ENCODE data around the gene NUMB.
"Not testable (repeated sequence)": the region's sequence is repeated elsewhere in the genome, so short reads cannot be mapped to it uniquely, and the experiment has no call there.

Gene NUMB

DNA sequence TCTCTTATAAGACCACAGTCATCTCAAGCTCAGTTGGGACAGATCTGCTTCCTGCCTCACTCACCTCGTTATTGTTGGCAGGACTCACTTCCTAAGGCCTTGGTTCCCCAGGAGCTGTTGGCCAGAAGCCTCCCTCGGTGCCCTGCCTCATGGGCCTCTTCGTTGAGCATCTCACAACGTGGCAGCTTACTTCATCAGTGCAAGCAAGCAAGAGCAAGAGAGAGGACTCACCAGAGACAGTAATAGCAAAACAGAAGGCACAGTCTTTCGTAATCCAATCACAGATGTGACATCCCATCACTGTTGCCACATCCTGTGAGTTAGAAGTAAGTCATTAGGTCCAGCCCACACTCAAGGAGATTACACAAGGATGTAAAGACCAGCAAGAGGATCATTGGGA, 5.1 kb upstream of the NUMB start:
- peak; percentile 57 for DNase-seq

DNA sequence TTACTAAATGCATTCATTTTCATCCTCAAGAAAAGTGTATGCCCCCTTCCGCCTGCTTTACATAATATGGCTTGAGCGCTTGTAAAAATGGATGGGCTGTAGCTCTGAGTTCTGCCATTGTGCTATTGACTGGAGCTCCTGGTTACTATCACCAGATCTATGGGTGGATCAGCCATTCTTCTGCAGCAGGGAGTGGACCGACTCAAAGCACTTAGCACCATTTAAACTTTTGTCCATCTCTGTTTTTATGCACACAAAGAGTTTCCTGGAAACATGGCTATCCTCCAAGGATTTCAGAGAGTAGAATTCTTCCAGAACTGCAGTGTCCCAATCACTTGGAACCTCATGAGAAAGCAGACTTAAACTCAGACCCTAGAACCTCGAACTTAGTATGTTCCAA, 4.5 kb upstream of the NUMB start:
- DNase-seq, result no peak

DNA sequence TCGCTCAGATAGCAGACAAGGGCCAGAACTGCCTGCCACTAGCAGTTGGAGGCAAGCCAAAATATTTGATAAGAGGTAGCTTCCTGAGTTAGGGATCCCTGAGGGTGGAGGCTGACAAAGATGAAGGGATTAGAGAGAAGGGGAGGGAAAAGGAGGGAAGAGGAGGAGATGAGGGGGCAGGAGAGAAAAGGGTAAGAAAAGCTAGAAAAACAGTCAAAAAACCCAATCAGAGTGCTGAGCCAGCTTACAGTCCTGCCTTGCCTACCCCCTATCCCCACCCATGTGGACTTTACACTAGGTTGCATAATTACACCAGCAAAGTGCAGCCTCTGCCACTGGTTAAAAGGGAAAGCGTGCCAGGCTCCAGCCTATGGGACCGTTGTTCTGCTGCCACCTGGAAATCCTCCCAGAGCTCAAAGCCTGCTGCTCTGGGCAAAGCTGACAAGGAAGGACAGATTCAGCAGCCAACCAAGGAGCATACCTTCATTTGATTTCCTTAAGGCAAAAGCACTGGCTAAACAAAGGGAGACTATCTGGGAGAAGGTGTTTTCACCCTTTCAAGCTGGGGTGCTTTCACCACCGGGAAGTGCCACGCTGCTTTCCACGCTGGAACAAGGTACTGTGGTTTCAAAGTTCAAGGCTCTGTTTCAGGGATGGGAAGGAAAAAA, 3.8 kb upstream of the NUMB start:
- peak; percentile 83 for DNase-seq

DNA sequence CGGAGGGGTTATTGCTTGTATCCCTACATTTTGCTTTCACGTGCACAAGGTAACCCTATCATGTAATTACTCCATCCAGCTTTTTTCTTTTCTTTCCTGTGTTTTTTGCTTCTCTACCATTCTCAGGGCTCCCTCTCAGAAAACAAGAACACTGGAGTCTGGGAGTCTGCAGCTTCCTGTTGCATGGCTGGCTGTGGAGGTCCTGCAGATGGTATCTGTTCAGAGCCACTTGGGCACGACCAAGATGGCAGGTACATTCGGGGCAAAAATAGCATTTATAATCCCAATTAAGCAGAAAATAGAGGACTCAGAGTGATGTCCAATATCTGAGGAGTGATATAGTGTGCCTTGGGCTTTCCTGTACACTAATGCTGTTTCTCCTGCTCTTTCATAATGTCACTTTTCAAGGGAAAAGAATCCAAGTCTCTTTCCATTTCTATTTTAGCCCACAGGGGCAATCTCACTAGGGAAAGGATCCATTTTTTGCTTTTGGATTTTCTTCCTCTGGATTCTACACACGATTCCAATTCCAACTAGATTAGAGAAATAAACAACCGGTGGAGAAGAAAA, 3.2 kb upstream of the NUMB start:
- DNase-seq, result peak; percentile 38

DNA sequence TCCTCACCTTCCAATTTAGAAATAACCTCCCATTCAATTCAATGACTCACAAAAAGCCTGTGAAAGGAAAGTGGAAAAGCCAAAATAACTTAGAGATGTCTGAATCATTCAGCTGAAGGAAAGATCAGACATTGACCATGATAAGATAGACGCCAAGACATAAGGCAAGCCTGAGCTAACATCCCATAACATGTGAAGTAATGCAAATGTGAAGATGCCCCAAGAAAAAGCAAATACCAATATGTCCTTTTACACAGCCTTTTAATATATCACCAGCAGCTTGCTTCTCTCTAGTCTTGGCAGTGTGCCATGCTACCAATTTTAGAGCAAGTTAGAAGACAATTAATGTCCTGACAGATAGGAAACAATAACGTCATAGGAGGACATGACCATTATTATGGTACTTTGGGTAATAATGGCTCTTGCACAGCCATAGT, 2.4 kb upstream of the NUMB start:
- peak; percentile 41 for DNase-seq

DNA sequence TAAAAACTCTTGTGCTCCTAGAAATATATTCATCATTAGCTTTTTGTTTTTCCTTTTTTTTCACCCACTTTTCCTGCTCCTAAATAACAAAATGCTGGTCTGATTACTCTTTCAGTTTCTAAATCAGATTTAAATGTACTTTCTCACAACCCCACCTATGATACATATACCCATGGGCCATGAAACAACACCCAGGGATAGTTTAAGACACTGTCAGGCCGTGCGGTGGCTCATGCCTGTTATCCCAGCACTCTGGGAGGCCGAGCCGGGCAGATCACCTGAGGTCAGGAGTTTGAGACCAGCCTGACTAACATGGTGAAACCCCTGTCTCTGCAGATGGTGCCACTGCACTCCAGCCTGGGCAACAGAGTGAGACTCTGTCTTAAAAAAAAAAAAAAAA, 1.6 kb upstream of the NUMB start:
- DNase-seq, result no peak

DNA sequence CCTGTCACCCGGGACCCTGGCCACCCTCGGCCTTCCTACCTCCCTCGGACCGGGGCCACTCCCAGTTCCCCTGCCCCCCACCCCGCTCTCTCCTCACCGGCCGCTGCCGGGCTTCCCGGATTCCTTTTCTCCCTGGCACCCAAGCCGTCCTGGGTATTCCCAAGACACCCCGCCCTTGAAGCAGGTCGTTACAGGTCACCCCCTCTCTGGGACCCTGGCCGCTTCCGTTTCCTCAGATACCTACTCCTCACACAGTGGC, 493 bp downstream of the NUMB start:
- DNase-seq, result no peak

DNA sequence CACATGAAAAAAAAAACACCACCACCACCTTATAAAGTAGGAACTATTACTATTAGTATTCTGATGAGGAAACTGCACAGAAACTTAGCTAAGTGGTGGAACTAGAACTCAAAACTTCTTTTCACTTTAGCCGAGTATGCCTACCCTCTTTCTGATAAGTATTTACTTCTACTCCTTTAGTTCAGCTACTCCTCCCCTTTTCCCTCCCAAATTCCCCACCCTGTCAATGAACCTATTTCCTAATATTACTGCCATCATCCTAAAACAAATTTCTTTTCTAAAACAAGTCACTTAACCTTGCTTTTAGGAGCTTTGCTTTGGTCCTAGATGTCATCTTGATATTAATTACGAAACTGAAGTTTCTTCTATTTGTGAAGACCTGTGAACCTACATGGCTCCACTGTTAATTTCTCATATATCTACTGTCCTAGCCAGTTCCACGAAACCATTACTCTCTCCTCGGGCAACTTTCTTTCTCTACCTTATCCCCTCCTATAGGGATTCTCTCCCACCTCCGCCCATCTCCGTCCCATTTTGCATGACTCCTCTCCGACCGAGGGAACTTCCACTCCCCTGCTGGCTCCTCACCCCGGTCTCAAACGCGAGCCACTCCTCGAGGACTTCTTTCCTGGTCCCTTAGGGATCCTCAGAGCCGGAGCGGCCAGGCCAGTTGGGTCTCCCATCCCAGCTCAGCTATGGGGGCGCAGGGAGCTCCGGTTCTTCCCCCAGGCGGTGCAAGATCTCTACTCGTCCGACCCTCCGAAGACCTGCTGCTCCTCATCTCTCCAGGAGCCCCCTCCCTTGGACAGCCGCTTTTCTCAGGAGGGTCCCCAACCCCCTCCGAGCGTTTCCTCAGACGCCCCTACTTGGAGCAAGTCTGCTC, 1.1 kb downstream of the NUMB start:
- DNase-seq, result peak; percentile 56

DNA sequence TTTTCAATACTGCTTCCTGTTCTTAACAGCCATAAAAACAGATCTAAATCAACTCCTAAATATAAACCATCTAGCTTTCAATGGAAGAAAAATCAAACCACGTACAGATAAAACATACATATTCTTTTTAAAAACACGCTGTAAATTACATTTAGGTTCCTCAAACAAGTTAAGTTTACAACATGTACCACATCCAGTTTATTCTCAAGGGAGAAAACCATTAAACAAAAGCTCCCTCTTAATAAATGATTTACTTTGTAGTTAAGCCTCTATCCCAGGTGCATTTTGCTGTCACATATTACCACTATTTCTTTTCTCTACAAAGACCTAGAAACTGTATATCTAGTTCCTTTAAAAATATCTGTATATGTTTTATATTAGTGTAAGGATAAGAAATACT, 3.1 kb downstream of the NUMB start:
- DNase-seq, result peak; percentile 19

DNA sequence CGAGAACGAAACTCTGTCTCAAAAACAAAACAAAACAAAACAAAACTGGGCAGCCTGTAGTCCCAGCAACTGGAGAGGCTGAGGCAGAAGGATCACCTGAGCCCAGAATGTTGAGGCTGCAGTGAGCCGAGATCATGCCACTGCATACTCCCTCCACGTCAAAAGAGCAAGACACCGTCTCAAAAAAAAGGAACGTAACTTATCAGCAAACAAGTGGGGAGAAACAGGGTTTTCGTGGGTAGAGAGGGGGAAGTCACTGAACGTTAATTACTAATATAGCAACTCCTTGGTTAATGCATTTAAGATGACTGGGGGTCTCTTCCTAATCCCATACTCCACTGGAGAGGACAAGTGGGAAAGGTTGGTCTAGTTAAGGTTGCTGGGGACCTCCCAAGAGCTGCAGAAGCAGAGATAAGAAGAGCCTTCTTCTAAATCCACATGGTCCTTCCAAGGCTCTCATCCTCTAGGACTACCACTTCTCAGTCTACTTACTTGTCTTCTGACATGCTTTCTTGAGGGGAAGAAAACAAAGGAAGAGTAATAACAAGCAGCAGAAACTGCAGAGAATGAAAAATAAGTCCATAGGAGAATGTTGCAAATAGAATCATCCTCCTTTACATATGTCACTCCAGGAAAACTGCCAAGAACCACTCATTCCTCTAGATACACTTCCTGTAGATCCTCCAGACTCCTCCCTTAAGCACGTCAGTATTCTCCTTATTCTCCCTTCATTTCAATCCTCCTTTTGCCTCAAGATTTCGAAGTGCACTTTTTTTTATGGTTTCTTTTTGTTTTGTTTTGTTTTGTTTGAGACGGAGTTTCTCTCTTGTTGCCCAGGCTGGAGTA, 5.8 kb downstream of the NUMB start:
- DNase-seq, result peak; percentile 51

DNA sequence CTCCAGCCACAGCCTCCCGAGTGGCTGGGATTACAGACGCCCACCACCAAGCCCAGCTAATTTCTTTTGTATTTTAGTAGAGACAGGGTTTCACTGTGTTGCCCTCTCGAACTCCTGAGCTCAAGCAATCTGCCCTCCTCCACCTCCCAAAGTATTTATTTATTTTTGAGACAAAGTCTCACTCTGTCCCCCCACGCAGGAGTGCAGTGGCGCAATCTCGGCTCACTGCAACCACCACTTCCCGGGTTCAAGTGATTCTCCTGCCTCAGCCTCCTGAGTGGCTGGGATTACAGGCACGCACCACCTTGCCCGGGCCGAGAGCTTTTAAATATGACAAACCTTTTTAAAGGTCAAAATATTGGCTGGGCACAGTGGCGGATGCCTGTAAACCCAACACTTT, 14.6 kb downstream of the NUMB start:
- no peak for DNase-seq

DNA sequence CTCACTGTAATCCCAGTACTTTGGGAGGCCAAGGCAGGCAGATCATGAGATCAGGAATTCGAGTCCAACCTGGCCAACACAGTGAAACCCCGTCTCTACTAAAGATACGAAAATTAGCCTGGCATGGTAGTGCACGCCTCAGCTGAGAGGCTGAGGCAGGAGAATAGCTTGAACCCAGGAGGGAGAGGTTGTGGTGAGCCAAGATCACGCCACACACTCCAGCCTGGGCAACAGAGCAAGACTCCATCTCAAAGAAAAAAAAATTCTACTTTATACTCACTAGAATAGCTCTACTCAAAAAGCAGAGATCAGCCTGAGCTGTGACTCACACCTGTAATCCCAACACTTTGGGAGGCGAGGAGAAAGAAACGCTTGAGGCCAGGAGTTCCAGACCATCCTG, 17.1 kb downstream of the NUMB start:
- no peak for DNase-seq

DNA sequence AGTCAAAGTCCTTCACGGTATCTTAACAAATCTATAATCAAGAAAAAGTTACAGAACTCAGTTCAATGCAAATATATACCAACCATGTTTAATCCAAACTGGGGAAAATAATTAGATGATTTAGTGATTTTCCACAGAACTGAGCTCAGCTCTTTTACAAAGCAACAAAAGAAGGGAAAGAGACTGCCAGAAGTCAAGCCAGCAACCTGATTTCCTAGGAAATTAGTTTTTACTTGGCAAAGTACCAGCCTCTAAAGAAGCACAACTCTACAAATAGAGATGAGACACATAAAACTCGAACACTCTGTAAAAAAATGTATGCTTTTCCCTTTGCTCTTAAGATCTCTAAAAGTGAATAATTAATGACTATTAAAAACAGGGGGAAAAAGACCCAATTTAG, 19.4 kb downstream of the NUMB start:
- no peak for DNase-seq

DNA sequence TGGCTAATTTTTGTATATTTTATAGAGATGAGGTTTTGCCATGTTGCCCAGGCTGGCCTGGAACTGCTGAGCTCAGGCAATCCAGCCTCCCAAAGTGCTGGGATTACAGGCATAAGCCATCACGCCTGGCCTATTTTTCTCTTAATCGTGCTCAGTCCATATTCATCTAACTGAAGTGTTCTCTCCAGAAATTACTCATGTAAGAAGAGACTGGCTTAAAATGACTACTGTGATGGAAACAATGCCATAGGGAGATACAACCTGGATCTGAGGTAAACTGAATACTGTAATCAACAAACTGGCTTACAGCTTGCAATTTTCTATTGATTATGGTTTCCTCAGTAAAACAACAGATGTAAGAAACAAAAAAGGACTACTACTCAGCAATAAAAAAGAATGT, 21.1 kb downstream of the NUMB start:
- DNase-seq, result no peak

DNA sequence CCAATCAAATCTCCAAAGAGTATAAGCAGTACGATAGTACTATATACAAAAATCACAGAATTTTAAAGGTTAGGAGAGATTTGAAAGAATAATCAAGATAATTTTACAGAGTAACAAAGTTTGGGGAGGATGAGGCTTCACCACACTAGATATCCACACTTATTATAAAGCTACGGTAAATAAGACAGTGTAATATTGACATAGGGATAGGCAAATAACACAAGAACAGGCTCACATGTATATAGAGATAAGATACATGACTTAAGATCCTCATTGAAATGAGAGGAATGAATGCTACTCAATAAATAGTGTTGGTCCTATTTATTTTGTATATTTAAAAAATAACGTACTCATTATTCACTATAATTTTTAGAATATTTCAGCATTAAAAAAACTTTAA, 26.2 kb downstream of the NUMB start:
- no peak for DNase-seq

DNA sequence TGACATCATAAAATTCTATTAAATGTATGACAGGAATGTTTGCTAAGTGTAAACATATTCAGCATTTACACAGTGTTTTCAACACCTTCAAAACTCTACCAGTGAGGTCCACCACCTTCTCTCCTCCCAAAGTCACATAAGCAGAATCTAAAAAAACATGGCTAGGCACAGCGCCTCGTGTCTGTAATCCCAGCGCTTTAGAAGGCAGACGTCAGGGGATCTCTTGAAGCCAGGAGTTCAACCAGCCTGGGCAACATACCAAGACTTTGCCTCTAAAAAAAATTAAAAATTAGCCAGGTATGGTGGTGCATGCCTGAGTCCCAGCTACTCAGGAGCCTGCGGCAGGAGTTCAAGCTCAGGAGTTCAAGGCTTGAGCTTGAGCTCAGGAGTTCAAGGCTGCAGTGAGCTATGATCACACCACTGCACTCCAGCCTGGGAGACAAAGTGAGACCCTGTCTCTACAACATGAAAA, 30.0 kb downstream of the NUMB start:
- DNase-seq, result no peak

DNA sequence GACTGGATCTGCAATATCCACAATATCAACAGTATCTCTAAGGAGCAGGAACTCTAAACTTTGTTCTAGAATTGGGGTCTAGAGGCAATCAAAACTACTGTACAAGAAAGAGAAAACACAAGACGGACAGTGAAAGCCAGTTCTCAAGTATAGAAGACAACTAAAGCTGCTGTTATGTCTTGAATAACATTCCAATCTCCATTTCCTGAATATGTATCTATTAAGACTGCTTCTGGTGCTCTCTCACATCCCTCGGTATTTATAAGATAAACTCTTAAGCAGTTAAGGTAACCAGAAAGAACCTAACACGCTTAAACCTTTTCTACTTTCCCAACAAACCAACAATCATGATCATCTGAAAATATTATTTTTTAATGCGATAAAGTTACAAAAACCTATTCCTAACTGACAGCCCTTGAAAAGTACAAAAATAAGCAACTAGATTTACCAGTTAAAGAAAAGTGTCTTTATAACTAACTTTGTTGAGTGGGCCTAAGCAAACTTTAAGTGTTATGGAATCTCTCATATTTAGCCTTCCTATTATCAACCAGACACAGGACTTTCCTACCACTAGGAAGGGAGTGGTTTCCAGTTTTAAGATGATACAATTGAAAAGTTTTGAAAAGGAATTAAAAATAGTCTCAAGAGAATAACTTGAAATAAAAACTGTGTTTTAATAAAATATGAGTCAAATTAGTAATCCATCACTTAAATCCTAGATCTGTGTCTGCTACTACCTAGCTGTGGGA, 30.7 kb downstream of the NUMB start:
- no peak for DNase-seq

DNA sequence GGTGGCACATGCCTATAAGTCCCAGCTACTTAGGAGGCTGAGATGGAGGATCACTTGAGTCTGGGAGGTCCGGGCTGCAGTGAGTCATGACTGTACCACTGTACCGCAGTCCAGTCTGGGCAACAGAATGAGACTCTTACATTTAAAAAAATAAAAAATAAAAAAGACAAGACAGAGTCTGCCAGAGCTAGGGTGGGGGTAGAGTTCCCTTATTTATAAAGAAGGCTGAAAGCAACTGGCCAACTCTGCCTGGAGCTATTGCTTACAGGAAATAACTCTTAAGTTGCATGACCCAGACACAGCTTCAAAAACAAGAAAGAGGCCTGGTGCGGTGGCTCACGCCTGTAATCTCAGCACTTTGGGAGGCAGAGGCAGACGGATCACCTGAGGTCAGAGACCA, 31.5 kb downstream of the NUMB start:
- DNase-seq, result no peak

DNA sequence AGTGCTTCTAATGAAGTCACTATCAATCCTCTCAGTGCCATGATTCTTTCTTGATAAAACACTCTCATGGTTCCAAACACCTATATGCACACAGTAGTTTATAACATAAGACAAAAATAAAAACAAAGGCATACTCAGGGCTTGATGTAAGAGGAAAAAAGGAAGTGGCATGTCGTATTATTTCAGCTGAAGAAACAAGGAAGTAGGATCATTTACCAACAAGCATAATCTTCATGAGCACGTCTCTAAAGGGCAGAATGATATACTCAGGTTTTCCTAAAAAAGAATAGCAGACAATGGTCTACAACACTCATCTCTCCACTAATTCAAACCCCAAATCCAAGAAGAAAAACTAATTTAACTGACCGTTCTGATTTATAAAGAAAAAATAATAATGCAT, 33.9 kb downstream of the NUMB start:
- peak; percentile 63 for DNase-seq

DNA sequence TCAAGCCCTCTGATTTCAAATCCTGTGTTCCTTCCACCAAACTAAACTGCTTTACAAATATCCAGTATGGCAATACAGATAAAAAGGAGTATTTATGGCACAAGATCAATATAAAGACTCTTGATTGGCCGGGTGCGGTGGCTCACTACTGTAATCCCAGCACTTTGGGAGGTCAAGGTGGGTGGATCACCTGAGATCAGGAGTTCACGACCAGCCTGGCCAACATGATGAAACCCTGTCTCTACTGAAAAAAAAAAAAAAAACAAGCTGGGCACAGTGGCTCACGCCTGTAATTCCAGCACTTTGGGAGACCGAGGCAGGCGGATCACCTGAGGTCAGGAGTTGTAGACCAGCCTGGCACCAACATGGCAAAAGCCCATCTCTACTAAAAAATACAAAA, 35.3 kb downstream of the NUMB start:
- DNase-seq, result not testable (repeated sequence)

DNA sequence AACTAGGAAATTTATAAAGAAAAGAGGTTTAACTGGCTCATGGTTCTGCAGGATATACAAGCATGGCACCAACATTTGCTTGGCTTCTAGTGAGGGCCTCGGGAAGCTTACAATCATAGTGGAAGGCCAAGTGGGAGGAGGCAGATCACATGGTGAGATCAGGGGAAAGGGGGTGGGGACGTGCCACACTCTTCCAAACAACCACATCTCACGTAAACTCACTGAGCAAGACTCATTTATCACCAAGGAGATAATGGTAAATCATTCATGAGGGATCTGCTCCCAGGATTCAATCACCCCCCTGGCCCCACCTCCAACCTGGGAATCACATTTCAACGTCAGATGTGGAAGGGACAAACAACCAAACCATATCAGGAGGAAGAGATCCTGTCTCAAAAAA, 35.8 kb downstream of the NUMB start:
- peak; percentile 10 for DNase-seq

DNA sequence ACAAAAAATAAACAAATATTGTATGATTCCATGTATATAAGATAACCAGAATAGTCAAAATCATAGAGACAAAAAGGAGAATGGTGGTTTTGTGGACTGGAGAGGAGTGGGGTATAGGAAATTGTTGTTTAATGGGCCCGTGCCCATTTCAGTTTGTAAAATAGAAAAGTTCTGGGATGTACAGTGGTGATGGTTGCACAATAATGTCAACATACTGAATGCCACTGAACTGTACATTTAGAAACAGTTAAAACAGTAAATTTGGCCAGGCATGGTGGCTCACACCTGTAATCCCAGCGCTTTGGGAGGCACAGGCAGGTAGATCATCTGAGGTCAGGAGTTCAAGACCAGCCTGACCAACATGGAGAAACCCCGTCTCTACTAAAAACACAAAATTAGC, 40.1 kb downstream of the NUMB start:
- no peak for DNase-seq

DNA sequence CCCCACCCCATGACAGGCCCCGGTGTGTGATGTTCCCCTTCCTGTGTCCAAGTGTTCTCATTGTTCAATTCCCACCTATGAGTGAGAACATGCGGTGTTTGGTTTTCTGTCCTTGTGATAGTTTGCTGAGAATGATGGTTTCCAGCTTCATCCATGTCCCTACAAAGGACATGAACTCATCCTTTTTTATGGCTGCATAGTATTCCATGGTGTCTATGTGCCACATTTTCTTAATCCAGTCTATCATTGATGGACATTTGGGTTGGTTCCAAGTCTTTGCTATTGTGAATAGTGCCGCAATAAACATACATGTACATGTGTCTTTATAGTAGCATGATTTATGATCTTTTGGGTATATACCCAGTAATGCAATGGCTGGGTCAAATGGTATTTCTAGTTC, 52.1 kb downstream of the NUMB start:
- not testable (repeated sequence) for DNase-seq

Measured in OCI-M1 (cell line).